MM.1S (cell line): ENCODE data around the gene OBSL1.

Source experiments
- DNase-seq: peaks from one replicate; pipeline ENCODE4 v3.0.0-alpha.2; 2015
- H2AFZ ChIP-seq: fragments of 300-600 bp; sonication (generic); 2 replicates; pipeline ENCODE4 v1.6.0; 2016; ENCODE audit warnings: antibody characterized with exemption, low read length
- H3F3A ChIP-seq: fragments of 300-600 bp; sonication (generic); 2 replicates; pipeline ENCODE4 v1.6.1; 2016; ENCODE audit warnings: mild to moderate bottlenecking, antibody characterized with exemption, low read length, moderate library complexity, mixed read lengths; ENCODE audit not compliant: insufficient read depth
- H3K27ac ChIP-seq: fragments of 300-600 bp; sonication (generic); 2 replicates; pipeline ENCODE4 v1.5.1; 2016; ENCODE audit warnings: mild to moderate bottlenecking, low read length
- H3K27me3 ChIP-seq: fragments of 300-600 bp; sonication (generic); replicated peaks from 2 replicates; pipeline ENCODE4 v1.6.0; 2016; ENCODE audit warnings: low read length; ENCODE audit not compliant: insufficient read depth
- H3K36me3 ChIP-seq: fragments of 300-600 bp; sonication (generic); replicated peaks from 2 replicates; pipeline ENCODE4 v1.6.1; 2016; ENCODE audit warnings: mild to moderate bottlenecking, low read length, mixed read lengths; ENCODE audit not compliant: insufficient read depth
- H3K4me1 ChIP-seq: fragments of 300-600 bp; sonication (generic); 2 replicates; pipeline ENCODE4 v1.6.1; 2016; ENCODE audit warnings: low read length, mixed read lengths
- H3K4me2 ChIP-seq: fragments of 300-600 bp; sonication (generic); 2 replicates; pipeline ENCODE4 v1.6.0; 2016; ENCODE audit warnings: low read depth, low read length
- H3K4me3 ChIP-seq: fragments of 300-600 bp; sonication (generic); 2 replicates; pipeline ENCODE4 v1.5.1; 2016; ENCODE audit warnings: low read length, mixed read lengths
- H3K79me2 ChIP-seq: fragments of 300-600 bp; sonication (generic); 2 replicates; pipeline ENCODE4 v1.6.1; 2016; ENCODE audit warnings: mixed run types, low read length, mixed read lengths
- H3K9ac ChIP-seq: fragments of 300-600 bp; sonication (generic); 2 replicates; pipeline ENCODE4 v1.6.1; 2016; ENCODE audit warnings: low read length, mixed read lengths
- H3K9me2 ChIP-seq: fragments of 300-600 bp; sonication (generic); replicated peaks from 2 replicates; pipeline ENCODE4 v1.6.1; 2016; ENCODE audit warnings: mild to moderate bottlenecking, low read length, mixed read lengths; ENCODE audit not compliant: insufficient read depth
- H3K9me3 ChIP-seq: fragments of 300-600 bp; sonication (generic); replicated peaks from 2 replicates; pipeline ENCODE4 v1.6.1; 2016; ENCODE audit warnings: mild to moderate bottlenecking, low read length, mixed read lengths; ENCODE audit not compliant: insufficient read depth
- H4K20me1 ChIP-seq: fragments of 300-600 bp; sonication (generic); 2 replicates; pipeline ENCODE4 v1.6.1; 2016; ENCODE audit warnings: mild to moderate bottlenecking, low read length, moderate library complexity, mixed read lengths; ENCODE audit not compliant: insufficient read depth
- EZH2 ChIP-seq: fragments of 300-600 bp; sonication (generic); optimal IDR thresholded peaks from 2 replicates; pipeline ENCODE3; 2017; ENCODE audit warnings: low read depth, mild to moderate bottlenecking, antibody characterized with exemption, low read length, mixed read lengths
- EZH2phosphoT487 ChIP-seq: fragments of 300-600 bp; sonication (generic); IDR thresholded peaks from 2 replicates; pipeline ENCODE4 v1.6.1; 2018; ENCODE audit warnings: antibody characterized with exemption, low read length
- TF ChIP-seq, protein P1 (sequence below): fragments of 300-600 bp; sonication (generic); IDR thresholded peaks from 2 replicates; pipeline ENCODE4 v1.5.1; 2016; ENCODE audit warnings: antibody characterized with exemption, low read length, mixed read lengths

OBSL1 gene

DNA sequence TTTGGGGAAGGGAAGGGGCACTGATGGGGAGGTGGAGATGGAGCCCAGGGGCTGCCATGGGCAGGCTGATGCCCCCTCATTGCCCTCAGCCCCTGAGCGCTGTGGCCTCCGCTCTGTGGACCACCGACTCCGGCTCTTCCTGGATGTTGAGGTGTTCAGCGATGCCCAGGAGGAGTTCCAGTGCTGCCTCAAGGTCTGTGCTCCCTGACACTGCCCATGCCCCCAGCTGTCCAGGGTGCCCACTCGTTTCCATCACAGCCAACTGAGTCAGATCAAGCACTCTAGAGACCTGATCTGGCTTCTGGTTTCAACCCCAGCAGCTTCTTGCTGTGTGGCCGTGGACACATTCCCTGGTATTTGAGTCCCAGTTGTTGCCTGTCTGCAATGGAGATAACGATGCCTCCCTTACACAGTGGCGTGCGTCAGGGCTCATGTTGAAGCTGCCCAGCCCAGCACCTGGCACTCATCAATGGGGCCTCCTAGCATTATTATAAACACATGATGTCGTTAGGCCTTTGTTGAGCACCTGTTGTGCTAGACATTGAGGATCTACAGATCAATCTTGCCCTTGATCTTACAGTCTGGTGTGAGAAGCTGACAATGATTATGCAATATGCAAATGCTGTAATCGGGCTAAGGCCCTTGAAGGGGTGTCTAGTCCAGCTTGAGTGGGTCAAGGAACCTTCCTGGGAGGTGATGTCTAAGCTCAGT, 40.7 kb upstream of the OBSL1 start:
- Histone ChIP-seq H2AFZ (no peak overlapping the region), H4K20me1 (no peaks in the 10 kb centered on the region), H3K4me3 (no peak overlapping the region), H3K36me3 (no peaks in the 10 kb centered on the region), H3F3A (no peaks in the 10 kb centered on the region), H3K4me2 (no peak overlapping the region), H3K9me3 (no peaks in the 10 kb centered on the region), H3K9ac (no peak overlapping the region), H3K9me2 (no peaks in the 10 kb centered on the region), H3K4me1 (peaks cover 5% of the 10 kb centered on the region), H3K27ac (no peak overlapping the region), H3K79me2 (no peaks in the 10 kb centered on the region), H3K27me3 (no peaks in the 10 kb centered on the region)
- no peak for DNase-seq
- TF ChIP-seq, protein P1, sequence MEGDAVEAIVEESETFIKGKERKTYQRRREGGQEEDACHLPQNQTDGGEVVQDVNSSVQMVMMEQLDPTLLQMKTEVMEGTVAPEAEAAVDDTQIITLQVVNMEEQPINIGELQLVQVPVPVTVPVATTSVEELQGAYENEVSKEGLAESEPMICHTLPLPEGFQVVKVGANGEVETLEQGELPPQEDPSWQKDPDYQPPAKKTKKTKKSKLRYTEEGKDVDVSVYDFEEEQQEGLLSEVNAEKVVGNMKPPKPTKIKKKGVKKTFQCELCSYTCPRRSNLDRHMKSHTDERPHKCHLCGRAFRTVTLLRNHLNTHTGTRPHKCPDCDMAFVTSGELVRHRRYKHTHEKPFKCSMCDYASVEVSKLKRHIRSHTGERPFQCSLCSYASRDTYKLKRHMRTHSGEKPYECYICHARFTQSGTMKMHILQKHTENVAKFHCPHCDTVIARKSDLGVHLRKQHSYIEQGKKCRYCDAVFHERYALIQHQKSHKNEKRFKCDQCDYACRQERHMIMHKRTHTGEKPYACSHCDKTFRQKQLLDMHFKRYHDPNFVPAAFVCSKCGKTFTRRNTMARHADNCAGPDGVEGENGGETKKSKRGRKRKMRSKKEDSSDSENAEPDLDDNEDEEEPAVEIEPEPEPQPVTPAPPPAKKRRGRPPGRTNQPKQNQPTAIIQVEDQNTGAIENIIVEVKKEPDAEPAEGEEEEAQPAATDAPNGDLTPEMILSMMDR, result no peak
- no peak for TF ChIP-seq EZH2phosphoT487
- no peak for TF ChIP-seq EZH2

DNA sequence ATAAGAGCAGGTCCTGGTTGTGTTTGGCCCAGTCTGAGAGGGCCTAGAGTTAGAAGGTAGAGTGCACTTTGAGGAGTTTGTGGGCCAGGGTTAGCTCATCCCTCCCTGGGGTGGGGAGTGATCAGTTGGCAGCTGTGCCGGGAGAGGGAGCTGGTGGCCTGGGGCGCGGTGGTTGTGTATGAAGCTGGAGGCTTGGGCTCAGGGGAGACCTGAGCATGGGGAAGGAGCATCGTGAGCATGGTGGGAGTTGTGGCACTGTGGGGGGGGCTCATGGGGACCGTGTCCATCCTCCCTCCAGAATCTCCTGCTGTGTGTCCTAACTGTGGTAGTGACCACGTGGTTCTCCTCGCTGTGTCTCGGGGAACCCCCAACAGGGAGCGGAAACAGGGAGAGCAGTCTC, 40.0 kb upstream of the OBSL1 start:
- no peaks in the 10 kb centered on the region for H3K9me2 ChIP-seq
- H3K27ac ChIP-seq, result no peak overlapping the region
- H3K79me2 ChIP-seq, result no peaks in the 10 kb centered on the region
- no peaks in the 10 kb centered on the region for H3K36me3 ChIP-seq
- DNase-seq, result no peak
- H4K20me1 ChIP-seq, result no peaks in the 10 kb centered on the region
- peaks cover 5% of the 10 kb centered on the region for H3K4me1 ChIP-seq
- no peak for TF ChIP-seq EZH2
- TF ChIP-seq, protein P1, result no peak
- no peak overlapping the region for H3K4me3 ChIP-seq
- no peaks in the 10 kb centered on the region for H3K9me3 ChIP-seq
- H3F3A ChIP-seq, result no peaks in the 10 kb centered on the region
- H3K4me2 ChIP-seq, result no peak overlapping the region
- no peaks in the 10 kb centered on the region for H3K27me3 ChIP-seq
- no peak overlapping the region for H3K9ac ChIP-seq
- H2AFZ ChIP-seq, result no peak overlapping the region

DNA sequence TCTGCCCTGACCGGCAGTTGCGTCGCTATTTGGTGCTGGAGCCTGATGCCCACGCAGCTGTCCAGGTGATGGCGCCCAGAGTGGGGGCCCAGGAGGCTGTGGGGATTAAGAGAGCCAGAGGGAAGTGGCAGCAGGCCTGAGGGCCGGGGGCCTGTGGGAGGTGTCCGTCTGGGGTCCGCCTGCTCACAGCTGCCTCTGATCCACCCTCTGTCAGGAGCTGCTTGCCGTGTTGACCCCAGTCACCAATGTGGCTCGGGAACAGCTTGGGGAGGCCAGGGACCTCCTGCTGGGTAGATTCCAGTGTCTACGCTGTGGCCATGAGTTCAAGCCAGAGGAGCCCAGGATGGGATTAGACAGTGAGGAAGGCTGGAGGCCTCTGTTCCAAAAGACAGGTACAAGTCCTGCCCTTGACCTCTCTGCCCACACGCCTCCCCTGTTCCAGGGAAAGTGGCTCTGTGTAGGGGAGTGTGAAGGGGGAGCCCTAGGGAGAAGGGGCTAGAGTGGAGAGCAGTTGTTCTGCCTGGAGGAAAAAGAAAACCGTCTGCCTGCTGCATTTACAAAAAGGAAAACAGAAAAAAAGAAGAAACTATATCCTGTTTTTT, 37.9 kb upstream of the OBSL1 start:
- Histone ChIP-seq H3K4me2 (no peak overlapping the region), H3K79me2 (no peaks in the 10 kb centered on the region), H3K4me1 (peaks cover 5% of the 10 kb centered on the region), H3K27ac (no peak overlapping the region), H2AFZ (no peak overlapping the region), H3K9ac (no peak overlapping the region), H4K20me1 (no peaks in the 10 kb centered on the region), H3K27me3 (no peaks in the 10 kb centered on the region), H3K9me2 (no peaks in the 10 kb centered on the region), H3K4me3 (no peak overlapping the region), H3F3A (no peaks in the 10 kb centered on the region), H3K36me3 (no peaks in the 10 kb centered on the region), H3K9me3 (no peaks in the 10 kb centered on the region)
- DNase-seq, result no peak
- TF ChIP-seq EZH2 (no peak), EZH2phosphoT487 (no peak)
- TF ChIP-seq, protein P1, result no peak
